GM18499 (cell line): ENCODE measurements around the gene RXFP4.

ENCODE experiments used
- ATAC-seq: cut with Tn5 transposase; IDR thresholded peaks from one replicate; pipeline ENCODE4 v1.9.1; 2021; ENCODE audit warnings: moderate number of reproducible peaks; ENCODE audit not compliant: insufficient read depth, unreplicated experiment

The RXFP4 gene

GRCh38 chr1:155954645-155955044 lies 13.2 kb downstream of the RXFP4 start:
- ATAC-seq = no peak

GRCh38 chr1:155957411-155957915 lies 16.0 kb downstream of the RXFP4 start:
- no peak for ATAC-seq

- no peak for ATAC-seq
These were observed 18.8 kb downstream of the RXFP4 start for GRCh38 chr1:155960081-155960745.

- ATAC-seq = no peak
These were observed 20.5 kb downstream of the RXFP4 start for GRCh38 chr1:155961937-155962336.

GRCh38 chr1:155962599-155963211 lies 21.3 kb downstream of the RXFP4 start:
- ATAC-seq = no peak

GRCh38 chr1:155964193-155964592 lies 22.8 kb downstream of the RXFP4 start:
- ATAC-seq = no peak

GRCh38 chr1:155966135-155966534 lies 24.7 kb downstream of the RXFP4 start:
- ATAC-seq = no peak

- no peak for ATAC-seq
These were observed 25.3 kb downstream of the RXFP4 start for GRCh38 chr1:155966750-155967149.

GRCh38 chr1:155967341-155968050 lies 26.1 kb downstream of the RXFP4 start:
- ATAC-seq = no peak

- ATAC-seq = no peak
These were observed 26.6 kb downstream of the RXFP4 start for GRCh38 chr1:155968051-155968400.

- ATAC-seq = no peak
These were observed 27.2 kb downstream of the RXFP4 start for GRCh38 chr1:155968670-155969069.

- no peak for ATAC-seq
These were observed 27.9 kb downstream of the RXFP4 start for GRCh38 chr1:155969377-155969791.

GRCh38 chr1:155970531-155971167 lies 29.2 kb downstream of the RXFP4 start:
- no peak for ATAC-seq

GRCh38 chr1:155971910-155972809 lies 30.7 kb downstream of the RXFP4 start:
- ATAC-seq = no peak

GRCh38 chr1:155973723-155974122 lies 32.3 kb downstream of the RXFP4 start:
- ATAC-seq = no peak

- no peak for ATAC-seq
These were observed 33.0 kb downstream of the RXFP4 start for GRCh38 chr1:155974208-155975115.

- ATAC-seq = no peak
These were observed 34.1 kb downstream of the RXFP4 start for GRCh38 chr1:155975375-155976061.
